H9 (cell line): Measurements from ENCODE around the gene GOLGA6L7. TPM values are rescaled to one million over a fixed set of nuclear protein-coding genes. Genes with fewer than 3 reads are reported as not detected.
"Not testable (repeated sequence)": the region's sequence is repeated elsewhere in the genome, so short reads cannot be mapped to it uniquely, and the experiment has no call there.

Experiments
- DNase-seq: peaks from one replicate; pipeline ENCODE4 v3.0.0-alpha.2; 2017
- H2AFZ ChIP-seq: one replicate; pipeline ENCODE4 v1.6.1; 2013; ENCODE audit warnings: mild to moderate bottlenecking, low read length, control low read depth, moderate library complexity
- H2AK5ac ChIP-seq: 2 replicates; pipeline ENCODE4 v1.6.1; 2013; ENCODE audit warnings: low read length, control low read depth, mixed read lengths; ENCODE audit not compliant: insufficient read length
- H2BK120ac ChIP-seq: one replicate; pipeline ENCODE4 v1.6.1; 2013; ENCODE audit warnings: low read depth, mild to moderate bottlenecking, low read length, control low read depth, inconsistent platforms; ENCODE audit not compliant: poor library complexity, severe bottlenecking
- H2BK12ac ChIP-seq: 2 replicates; pipeline ENCODE4 v1.6.1; 2013; ENCODE audit warnings: low read length, control low read depth, mixed read lengths, low read depth; ENCODE audit not compliant: insufficient read length
- H2BK15ac ChIP-seq: 2 replicates; pipeline ENCODE4 v1.6.1; 2013; ENCODE audit warnings: low read depth, low read length, control low read depth
- H2BK20ac ChIP-seq: one replicate; pipeline ENCODE4 v1.6.1; 2013; ENCODE audit warnings: low read depth, mild to moderate bottlenecking, low read length, control low read depth, inconsistent platforms; ENCODE audit not compliant: poor library complexity, severe bottlenecking
- H2BK5ac ChIP-seq: 2 replicates; pipeline ENCODE4 v1.6.1; 2013; ENCODE audit warnings: low read length, control low read depth, mixed read lengths; ENCODE audit not compliant: insufficient read length
- H3K14ac ChIP-seq: 2 replicates; pipeline ENCODE4 v1.6.1; 2013; ENCODE audit warnings: low read length, control low read depth; ENCODE audit not compliant: insufficient read depth
- H3K18ac ChIP-seq: 2 replicates; pipeline ENCODE4 v1.6.1; 2013; ENCODE audit warnings: low read depth, mild to moderate bottlenecking, mixed read lengths, low read length, control low read depth; ENCODE audit not compliant: insufficient read length
- H3K23ac ChIP-seq: 2 replicates; pipeline ENCODE4 v1.6.1; 2013; ENCODE audit warnings: low read length, control low read depth, mixed read lengths, low read depth; ENCODE audit not compliant: insufficient read length
- H3K23me2 ChIP-seq: 2 replicates; pipeline ENCODE4 v1.6.1; 2013; ENCODE audit warnings: low read depth, mild to moderate bottlenecking, mixed read lengths, low read length, control low read depth; ENCODE audit not compliant: insufficient read length, poor library complexity, severe bottlenecking
- H3K27ac ChIP-seq: 2 replicates; pipeline ENCODE4 v1.5.1; 2013; ENCODE audit warnings: low read length, control low read depth, mixed read lengths, low read depth; ENCODE audit not compliant: insufficient read length
- H3K27me3 ChIP-seq: 2 replicates; pipeline ENCODE4 v1.6.1; 2013; ENCODE audit warnings: low read length, control low read depth, inconsistent platforms; ENCODE audit not compliant: insufficient read depth
- H3K4ac ChIP-seq: 2 replicates; pipeline ENCODE4 v1.6.1; 2013; ENCODE audit warnings: low read depth, mild to moderate bottlenecking, control low read depth, inconsistent platforms, low read length, moderate library complexity
- H3K4me1 ChIP-seq: 2 replicates; pipeline ENCODE4 v1.6.1; 2013; ENCODE audit warnings: low read length, control low read depth, inconsistent platforms; ENCODE audit not compliant: insufficient read depth
- H3K4me2 ChIP-seq: 2 replicates; pipeline ENCODE4 v1.6.1; 2013; ENCODE audit warnings: low read length, control low read depth, mixed read lengths; ENCODE audit not compliant: insufficient read length, insufficient read depth
- H3K56ac ChIP-seq: 2 replicates; pipeline ENCODE4 v1.6.1; 2013; ENCODE audit warnings: low read depth, mild to moderate bottlenecking, mixed read lengths, low read length, control low read depth; ENCODE audit not compliant: insufficient read length
- H3K79me1 ChIP-seq: 2 replicates; pipeline ENCODE4 v1.6.1; 2013; ENCODE audit warnings: low read depth, mild to moderate bottlenecking, moderate library complexity, low read length, control low read depth, inconsistent platforms; ENCODE audit not compliant: insufficient read depth, poor library complexity, severe bottlenecking
- H3K79me2 ChIP-seq: 2 replicates; pipeline ENCODE4 v1.6.1; 2013; ENCODE audit warnings: low read length, control low read depth, inconsistent platforms; ENCODE audit not compliant: insufficient read depth
- H3K9ac ChIP-seq: 2 replicates; pipeline ENCODE4 v1.6.1; 2013; ENCODE audit warnings: low read length, control low read depth, mixed read lengths; ENCODE audit not compliant: insufficient read length; ENCODE audit errors: extremely low read depth
- H3K9me3 ChIP-seq: one replicate; pipeline ENCODE4 v1.6.1; 2013; ENCODE audit warnings: low read depth, low read length, inconsistent platforms; ENCODE audit not compliant: control insufficient read depth
- H3T11ph ChIP-seq: one replicate; pipeline ENCODE4 v1.6.1; 2013; ENCODE audit warnings: mild to moderate bottlenecking, low read length, control low read depth, inconsistent platforms
- H4K20me1 ChIP-seq: one replicate; pipeline ENCODE4 v1.6.1; 2013; ENCODE audit not compliant: control insufficient read depth, insufficient read length, insufficient read depth
- H4K5ac ChIP-seq: 2 replicates; pipeline ENCODE4 v1.6.1; 2013; ENCODE audit warnings: low read depth, mild to moderate bottlenecking, mixed read lengths, low read length, control low read depth; ENCODE audit not compliant: insufficient read length
- H4K8ac ChIP-seq: replicated peaks from 2 replicates; pipeline ENCODE4 v1.6.1; 2013; ENCODE audit warnings: low read length, control low read depth, mixed read lengths, low read depth; ENCODE audit not compliant: insufficient read length
- H4K91ac ChIP-seq: 2 replicates; pipeline ENCODE4 v1.6.1; 2013; ENCODE audit warnings: low read depth, mild to moderate bottlenecking, moderate library complexity, mixed read lengths, low read length, control low read depth; ENCODE audit not compliant: insufficient read length
- H3K27ac Mint-ChIP-seq, 3 experiments: 2 replicates in 2 of 3; 3 replicates in 1 of 3; pipeline ENCODE4 v1.8.0; 2020 to 2021; ENCODE audit warnings: mixed read lengths in 3 of 3, mild to moderate bottlenecking in 1 of 3, moderate library complexity in 1 of 3
- H3K27me3 Mint-ChIP-seq: 2 replicates; pipeline ENCODE4 v1.8.0; 2021; ENCODE audit warnings: low read depth, mild to moderate bottlenecking, moderate library complexity, mixed read lengths
- H3K36me3 Mint-ChIP-seq, 3 experiments: 2 replicates in 2 of 3; 3 replicates in 1 of 3; pipeline ENCODE4 v1.8.0; 2020 to 2021; ENCODE audit warnings: low read depth in 3 of 3, mixed read lengths in 3 of 3; ENCODE audit not compliant: insufficient read depth in 1 of 3
- H3K4me1 Mint-ChIP-seq, 2 experiments: 2 replicates each; pipeline ENCODE4 v1.8.0; 2020; ENCODE audit warnings: mixed read lengths in 2 of 2
- H3K4me3 Mint-ChIP-seq, 2 experiments: 2 replicates in 1 of 2; 3 replicates in 1 of 2; pipeline ENCODE4 v1.8.0; 2020 to 2021; ENCODE audit warnings: mild to moderate bottlenecking in 2 of 2, mixed read lengths in 2 of 2, moderate library complexity in 1 of 2
- H3K9me3 Mint-ChIP-seq, 2 experiments: 2 replicates in 1 of 2; 3 replicates in 1 of 2; pipeline ENCODE4 v1.8.0; 2020; ENCODE audit warnings: mild to moderate bottlenecking in 2 of 2, mixed read lengths in 2 of 2, moderate library complexity in 1 of 2
- WGBS: extraction: QIAGEN DNeasy Blood & Tissue Kit; methylation state at CpG from one replicate; pipeline ENCODE4 v1.1.7; 2013; ENCODE audit warnings: missing lambda C conversion rate, low lambda C conversion rate, mixed read lengths; ENCODE audit not compliant: insufficient read length; ENCODE audit errors: extremely low coverage; 5-methylcytosine and 5-hydroxymethylcytosine counted together
- total RNA-seq: library from RNA; stranded (reverse); gene quantifications from 2 replicates; pipeline ENCODE4 v1.2.1, GENCODE V29; 2021

Gene GOLGA6L7
- total RNA-seq, 1 experiment from 2014 or later = not detected

GRCh38 chr15:28831897-28832587 is 16.4 kb downstream of the GOLGA6L7 start:
- H3K4me1 ChIP-seq, H3T11ph ChIP-seq, H3K9me3 Mint-ChIP-seq, H2BK15ac ChIP-seq, H2BK120ac ChIP-seq, H4K20me1 ChIP-seq, H3K27ac ChIP-seq, H2AK5ac ChIP-seq, H3K4ac ChIP-seq, H2BK12ac ChIP-seq, H3K23me2 ChIP-seq, H3K23ac ChIP-seq, H3K4me2 ChIP-seq, H3K36me3 Mint-ChIP-seq, H3K79me1 ChIP-seq, H3K14ac ChIP-seq, H3K56ac ChIP-seq, H4K8ac ChIP-seq, H3K27me3 ChIP-seq, H2BK20ac ChIP-seq, H4K5ac ChIP-seq, H3K9me3 ChIP-seq, H3K79me2 ChIP-seq, H3K18ac ChIP-seq, H2BK5ac ChIP-seq, H4K91ac ChIP-seq, H3K9ac ChIP-seq, H2AFZ ChIP-seq, H3K4me1 Mint-ChIP-seq: not testable (repeated sequence)
- Mint-ChIP-seq H3K27ac (peak overlapping the region in 1 of 3 experiments; percentile 74; a peak in 1 of 7 replicates), H3K4me3 (peak overlapping the region; percentile 44 to 72), H3K27me3 (peaks cover 31% of the 10 kb centered on the region)
- DNase-seq = peak; percentile 93
- no CpG with 5 or more reads among the region's 56 CpGs for WGBS

GRCh38 chr15:28821420-28821819 is 27.0 kb downstream of the GOLGA6L7 start:
- not testable (repeated sequence) for H3K27me3 Mint-ChIP-seq, H3T11ph ChIP-seq, DNase-seq, H2BK120ac ChIP-seq, H3K9ac ChIP-seq, H4K91ac ChIP-seq, H4K8ac ChIP-seq, H3K27ac Mint-ChIP-seq, H3K27me3 ChIP-seq, H3K18ac ChIP-seq, H3K27ac ChIP-seq, H2BK5ac ChIP-seq, H4K5ac ChIP-seq, H3K9me3 ChIP-seq, H3K4me3 Mint-ChIP-seq, H2AK5ac ChIP-seq, H3K23me2 ChIP-seq, H3K9me3 Mint-ChIP-seq, H2BK20ac ChIP-seq, H3K23ac ChIP-seq, H3K4me1 ChIP-seq, H3K36me3 Mint-ChIP-seq, H3K4ac ChIP-seq, H2AFZ ChIP-seq, H3K79me1 ChIP-seq, H4K20me1 ChIP-seq, H2BK12ac ChIP-seq, H3K4me2 ChIP-seq, H2BK15ac ChIP-seq, H3K14ac ChIP-seq, H3K79me2 ChIP-seq, H3K56ac ChIP-seq, H3K4me1 Mint-ChIP-seq
- WGBS = no CpG with 5 or more reads among the region's 2 CpGs
